Frontal cortex (tissue), 4 donors: ENCODE measurements around the gene RIPOR3. TPM values are rescaled to one million over a fixed set of nuclear protein-coding genes. Genes with fewer than 3 reads are reported as not detected.
"Not testable (repeated sequence)": the region's sequence is repeated elsewhere in the genome, so short reads cannot be mapped to it uniquely, and the experiment has no call there.

Source experiments
- DNase-seq, 2 donors: peaks; one replicate each; pipeline ENCODE4 v3.0.0; 2012; ENCODE audit warnings: low spot score in 2 of 2
- FAIRE-seq: peaks from 2 replicates; lab custom pipeline; 2012; peaks lifted over from hg19 to GRCh38; lab: Jason Lieb, UNC
- total RNA-seq: library from RNA; depleted of rRNA; stranded (reverse); fragments of >200 nt; gene quantifications from one replicate; pipeline ENCODE4 v1.2.3, GENCODE V29; 2014
- donor health status: control.
- donor health status: control.
- donor health status: control.

RIPOR3 gene
- total RNA-seq, 1 donor from 2014 or later: 0.41 TPM

- no peak for DNase-seq
- FAIRE-seq: no peak
These were observed 34.3 kb upstream of the RIPOR3 start for GRCh38 chr20:50725724-50726005.

GRCh38 chr20:50724851-50725723 lies 33.7 kb upstream of the RIPOR3 start:
- peak in 1 of 2 donors; percentile 24 for DNase-seq
- FAIRE-seq: no peak

GRCh38 chr20:50724112-50724725 lies 32.9 kb upstream of the RIPOR3 start:
- DNase-seq (no peak), FAIRE-seq (no peak)

- no peak for FAIRE-seq
- no peak for DNase-seq
These were observed 32.3 kb upstream of the RIPOR3 start for GRCh38 chr20:50723672-50724071.

- FAIRE-seq (no peak), DNase-seq (no peak)
These were observed 31.2 kb upstream of the RIPOR3 start for GRCh38 chr20:50722424-50723155.

- DNase-seq (no peak), FAIRE-seq (no peak)
These were observed 30.5 kb upstream of the RIPOR3 start for GRCh38 chr20:50721881-50722281.

- FAIRE-seq (no peak), DNase-seq (no peak)
These were observed 29.2 kb upstream of the RIPOR3 start for GRCh38 chr20:50720582-50720981.

DNA sequence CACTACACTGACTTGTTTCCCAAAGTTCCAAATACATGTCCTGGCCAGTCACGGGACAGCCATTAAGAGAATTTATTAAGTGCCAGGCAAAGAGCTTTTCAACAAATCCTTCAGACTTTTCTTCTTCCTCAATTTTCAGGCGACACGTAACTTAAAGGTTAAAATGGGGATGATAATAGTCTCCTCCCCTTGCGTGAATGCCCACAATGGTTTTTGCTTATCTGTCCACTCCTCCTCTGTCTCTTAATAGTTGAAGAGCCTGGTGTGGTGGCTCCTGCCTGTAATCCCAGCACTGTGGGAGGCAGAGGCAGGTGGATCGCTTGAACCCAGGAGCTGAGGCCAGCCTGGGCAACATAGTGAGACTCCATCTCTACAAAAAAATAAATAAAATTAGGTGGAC lies 28.7 kb upstream of the RIPOR3 start:
- no peak for DNase-seq
- no peak for FAIRE-seq

DNA sequence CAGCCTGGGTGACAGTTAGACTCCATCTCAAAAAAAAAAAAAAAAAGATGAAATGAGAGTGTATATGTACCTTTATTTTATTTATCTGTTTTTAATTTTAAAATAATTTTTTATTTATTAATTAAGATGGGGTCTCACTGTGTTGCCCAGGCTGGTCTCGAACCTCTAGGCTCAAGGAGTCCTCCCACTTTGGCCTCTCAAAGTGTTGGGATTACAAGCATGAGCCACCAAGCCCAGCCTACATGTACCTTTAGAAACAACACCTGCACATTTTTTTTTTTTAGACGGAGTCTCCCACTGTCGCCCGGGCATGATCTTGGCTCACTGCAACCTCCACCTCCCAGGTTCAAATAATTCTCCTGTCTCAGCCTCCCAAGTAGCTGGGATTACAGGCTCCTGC lies 28.0 kb upstream of the RIPOR3 start:
- FAIRE-seq: no peak

DNA sequence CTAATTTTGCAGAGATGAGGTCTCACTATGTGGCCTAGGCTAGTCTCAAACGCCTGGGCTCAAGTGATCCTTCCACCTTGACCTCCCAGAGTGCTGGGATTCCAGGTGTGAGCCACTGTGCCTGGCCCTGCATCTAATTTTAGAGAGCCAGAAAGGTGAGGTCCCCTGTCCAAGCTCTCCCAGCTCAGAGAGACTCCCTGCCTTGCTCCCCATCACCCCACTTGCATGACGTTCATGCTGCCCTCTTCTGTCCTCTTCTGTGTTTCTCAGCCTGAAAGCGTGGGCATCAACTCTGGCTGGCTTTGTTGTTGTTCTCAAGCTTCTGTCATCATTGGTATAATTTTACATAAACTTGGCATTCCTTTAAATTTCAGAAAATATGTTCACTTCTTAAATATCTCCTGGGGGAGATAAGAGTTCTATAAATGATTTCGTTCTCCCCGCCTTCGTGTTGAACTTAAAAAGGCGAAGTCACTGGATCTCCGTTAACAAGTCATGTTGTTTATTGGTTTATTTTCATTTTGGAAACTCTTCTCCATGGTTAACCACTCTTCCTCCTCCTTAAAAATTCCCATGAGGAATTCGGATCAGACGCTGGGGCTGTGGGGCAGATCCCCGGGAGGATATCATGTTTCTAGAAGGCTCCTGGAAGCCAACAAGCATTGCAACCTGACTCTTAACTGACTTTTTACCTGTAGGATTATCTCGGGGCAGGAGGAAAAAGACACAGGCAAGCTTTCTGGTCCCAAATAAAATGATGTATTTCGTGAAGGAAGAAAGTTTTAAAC lies 26.8 kb upstream of the RIPOR3 start:
- FAIRE-seq (no peak), DNase-seq (no peak)

More for the DNA sequence above, 28.0 kb upstream of the RIPOR3 start:
- DNase-seq: no peak

DNA sequence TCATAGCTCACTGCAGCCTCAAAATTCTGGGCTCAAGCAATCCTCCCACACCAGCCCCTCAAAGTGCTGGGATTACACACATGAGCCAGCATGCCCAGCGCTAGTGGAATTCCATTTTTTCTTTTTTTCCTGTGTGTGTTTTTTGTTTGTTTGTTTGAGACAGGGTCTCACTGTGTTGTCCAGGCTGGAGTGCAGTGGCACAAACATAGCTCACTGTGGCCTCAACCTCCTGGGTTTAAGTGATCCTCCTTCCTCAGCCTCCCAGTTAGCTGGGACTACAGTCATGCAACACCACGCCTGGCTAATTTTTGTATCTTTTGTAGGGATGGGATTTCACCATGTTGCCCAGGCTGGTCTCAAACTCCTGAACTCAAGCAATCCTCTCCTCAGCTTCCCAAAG lies 26.0 kb upstream of the RIPOR3 start:
- DNase-seq (no peak), FAIRE-seq (no peak)

DNA sequence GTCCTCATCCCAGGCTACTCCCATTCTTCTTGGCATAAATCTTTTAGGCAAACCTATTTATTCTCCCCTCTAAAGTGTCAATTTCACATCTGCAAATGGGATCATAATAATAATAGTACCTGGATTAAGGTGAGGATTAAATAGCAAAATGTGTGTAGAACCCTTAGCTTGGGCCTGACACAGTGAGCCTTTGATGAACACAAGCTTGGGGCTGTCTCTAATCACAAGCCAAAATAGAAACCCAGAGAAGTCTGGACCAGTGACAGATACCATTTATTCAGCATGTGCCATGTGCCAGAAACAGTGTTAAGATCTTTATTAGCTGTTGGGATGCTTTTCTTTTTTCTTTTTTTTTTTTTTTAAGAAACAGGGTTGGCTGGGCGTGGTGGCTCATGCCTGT lies 25.2 kb upstream of the RIPOR3 start:
- DNase-seq (no peak), FAIRE-seq (no peak)

- FAIRE-seq (no peak), DNase-seq (no peak)
These were observed 24.4 kb upstream of the RIPOR3 start for GRCh38 chr20:50715694-50716093.

DNA sequence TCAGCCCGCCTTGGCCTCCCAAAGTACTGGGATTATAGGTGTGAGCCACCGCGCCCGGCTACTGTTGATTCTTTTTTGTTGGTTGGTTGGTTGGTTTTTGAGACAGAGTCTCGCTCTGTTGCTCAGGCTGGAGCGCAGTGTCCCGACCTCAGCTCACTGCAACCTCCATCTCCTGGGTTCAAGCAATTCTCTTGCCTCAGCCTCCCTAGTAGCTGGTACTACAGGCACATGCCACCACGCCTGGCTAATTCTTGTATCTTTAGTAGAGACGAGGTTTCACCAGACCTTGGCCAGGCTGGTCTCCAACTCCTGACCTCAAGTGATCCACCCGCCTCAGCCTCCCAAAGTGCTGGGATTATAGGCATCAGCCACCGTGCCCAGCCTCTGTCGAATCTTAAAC lies 23.1 kb upstream of the RIPOR3 start:
- not testable (repeated sequence) for FAIRE-seq

GRCh38 chr20:50713657-50714101 lies 22.3 kb upstream of the RIPOR3 start:
- FAIRE-seq (no peak), DNase-seq (no peak)

More for the DNA sequence above, 23.1 kb upstream of the RIPOR3 start:
- DNase-seq: not testable (repeated sequence)

DNA sequence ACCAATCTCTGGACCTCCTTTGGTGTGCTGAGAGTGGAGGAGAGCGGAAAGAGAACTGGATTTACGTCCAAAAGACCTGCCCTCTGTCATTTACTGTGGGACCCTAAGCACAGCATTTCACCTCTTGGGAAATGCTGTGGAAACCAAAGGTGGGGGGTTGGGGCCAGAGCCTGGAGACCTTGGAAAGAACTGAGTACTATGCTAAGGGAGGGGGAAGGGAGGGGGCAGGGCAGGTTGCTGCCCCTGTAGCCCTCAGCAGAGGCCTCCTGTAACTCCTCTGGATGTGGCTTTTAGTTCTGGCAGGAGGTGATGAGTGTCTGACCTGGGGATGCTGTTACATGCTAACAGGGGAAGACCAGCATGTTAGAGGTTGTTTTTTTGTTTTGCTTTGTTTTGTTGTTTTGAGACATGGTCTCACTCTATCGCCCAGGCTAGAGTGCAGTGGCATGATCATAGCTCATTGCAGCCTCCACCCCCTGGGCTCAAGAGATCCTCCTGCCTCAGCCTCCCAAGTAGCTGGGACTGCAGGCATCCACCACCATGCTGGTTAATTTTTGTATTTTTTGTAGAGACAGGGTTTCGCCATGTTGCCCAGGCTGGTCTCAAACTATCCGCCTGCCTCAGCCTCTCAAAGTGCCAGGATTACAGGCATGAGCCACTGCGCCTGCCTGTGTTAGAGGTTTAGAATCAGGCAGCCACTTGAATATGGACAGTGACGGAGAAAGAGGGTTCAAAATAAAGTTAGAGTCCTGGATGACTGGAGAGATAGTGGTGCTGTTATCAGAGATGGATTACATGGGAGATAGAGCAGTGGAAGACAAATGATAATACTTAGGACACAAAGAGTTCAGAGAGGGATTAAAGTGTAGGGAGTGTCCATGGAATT lies 21.7 kb upstream of the RIPOR3 start:
- FAIRE-seq (no peak), DNase-seq (no peak)

DNA sequence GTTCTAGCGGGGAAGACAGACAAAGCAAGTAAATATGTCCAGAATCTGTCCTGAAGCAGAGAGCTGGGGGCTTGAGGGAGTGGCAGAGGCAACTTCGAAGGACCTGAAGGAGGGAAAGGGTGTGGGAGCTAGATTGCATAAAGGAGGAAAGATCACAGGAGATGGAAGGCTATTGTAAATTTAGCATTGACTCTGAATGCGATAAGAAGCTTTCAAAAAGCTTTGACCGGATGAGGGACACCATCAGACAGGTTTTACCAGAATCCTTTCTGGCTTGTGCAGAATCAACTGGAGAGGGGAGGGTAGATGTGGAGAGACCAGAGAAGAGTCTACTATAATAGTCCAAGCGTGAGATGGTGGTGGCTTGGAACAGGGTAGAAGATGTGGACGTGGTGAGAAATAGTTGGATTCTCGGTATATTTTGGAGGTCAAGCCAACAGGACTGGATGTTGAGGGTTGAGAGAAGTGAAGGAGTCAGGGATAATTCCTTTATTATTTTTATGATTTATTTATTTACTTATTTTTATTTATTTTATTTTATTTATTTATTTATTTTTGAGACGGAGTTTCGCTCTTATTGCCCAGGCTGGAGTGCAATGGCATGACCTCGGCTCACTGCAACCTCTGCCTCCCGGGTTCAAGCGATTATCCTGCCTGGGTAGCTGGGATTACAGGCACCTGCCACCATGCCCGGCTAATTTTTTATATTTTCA lies 19.9 kb upstream of the RIPOR3 start:
- DNase-seq (no peak), FAIRE-seq (no peak)

GRCh38 chr20:50710492-50711063 lies 19.2 kb upstream of the RIPOR3 start:
- DNase-seq (no peak), FAIRE-seq (no peak)
